NCI-H774 (cell line): Measurements from ENCODE around the gene NAT14.

Experiments used
- DNase-seq: peaks from one replicate; lab custom pipeline; 2025; lab: John Stamatoyannopoulos, UW

NAT14 gene

GRCh38 chr19:55471266-55471665 lies 13.7 kb upstream of the NAT14 start:
- no peak for DNase-seq

GRCh38 chr19:55472463-55472862 lies 12.5 kb upstream of the NAT14 start:
- no peak for DNase-seq

GRCh38 chr19:55473225-55474012 lies 11.6 kb upstream of the NAT14 start:
- DNase-seq, result no peak

GRCh38 chr19:55474269-55475265 lies 10.4 kb upstream of the NAT14 start:
- DNase-seq, result no peak

- peak; percentile 97 for DNase-seq
Measured at GRCh38 chr19:55476100-55476775, 8.8 kb upstream of the NAT14 start, which contains the start of gene ZNF628. Gene ZNF628 (plus strand): TSS chr19:55476617. CDS start chr19:55479911, 3,294 bp downstream.

- DNase-seq, result no peak
Measured at GRCh38 chr19:55477905-55478304, 7.1 kb upstream of the NAT14 start.

GRCh38 chr19:55478364-55478763 lies 6.6 kb upstream of the NAT14 start:
- no peak for DNase-seq

GRCh38 chr19:55479045-55479444 lies 5.9 kb upstream of the NAT14 start:
- no peak for DNase-seq

GRCh38 chr19:55479451-55480230 lies 5.3 kb upstream of the NAT14 start:
- no peak for DNase-seq

GRCh38 chr19:55481148-55481793 lies 3.7 kb upstream of the NAT14 start:
- DNase-seq, result no peak

- DNase-seq, result no peak
Measured at GRCh38 chr19:55481794-55482155, 3.2 kb upstream of the NAT14 start.

- DNase-seq, result no peak
Measured at GRCh38 chr19:55482156-55482961, 2.6 kb upstream of the NAT14 start.

- DNase-seq, result no peak
Measured at GRCh38 chr19:55482967-55483705, 1.9 kb upstream of the NAT14 start.

GRCh38 chr19:55483706-55484592 lies 1.0 kb upstream of the NAT14 start:
- no peak for DNase-seq

GRCh38 chr19:55485439-55486011 lies 537 bp downstream of the NAT14 start:
- no peak for DNase-seq

- no peak for DNase-seq
Measured at GRCh38 chr19:55486043-55486970, 1.3 kb downstream of the NAT14 start.
